Measurements from ENCODE around the gene ZNF783.

DNA sequence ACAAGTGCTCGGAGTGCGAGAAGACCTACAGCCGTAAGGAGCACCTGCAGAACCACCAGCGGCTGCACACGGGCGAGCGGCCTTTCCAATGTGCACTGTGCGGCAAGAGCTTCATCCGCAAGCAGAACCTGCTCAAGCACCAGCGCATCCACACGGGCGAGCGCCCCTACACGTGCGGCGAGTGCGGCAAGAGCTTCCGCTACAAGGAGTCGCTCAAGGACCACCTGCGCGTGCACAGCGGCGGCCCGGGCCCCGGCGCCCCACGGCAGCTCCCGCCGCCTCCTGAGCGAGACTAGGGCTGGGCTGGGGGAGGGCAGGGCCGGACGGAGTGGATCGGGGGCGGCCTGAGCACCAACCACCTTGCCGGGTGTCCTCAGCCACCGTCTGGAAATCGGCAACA, 37.6 kb upstream of the ZNF783 start:
- no peak for TF ChIP-seq EZH2 (IDR thresholded peaks at IDR 0.05; ENCODE audit: borderline replicate concordance, insufficient read depth, low read depth, low read length, poor library complexity, severe bottlenecking)
- no peak for TF ChIP-seq CTCF (IDR thresholded peaks at IDR 0.05)

All from B cell (primary cell).